Endodermal cell (in vitro differentiated cells): ENCODE results near the gene OR8J1. TPM values are rescaled to one million over a fixed set of nuclear protein-coding genes. Genes with fewer than 3 reads are reported as not detected.

Experiments used
- DNase-seq: peaks from one replicate; pipeline ENCODE4 v3.0.0-alpha.2; 2017
- H3K27ac ChIP-seq: 2 replicates; pipeline ENCODE4 v1.5.1; 2013; ENCODE audit warnings: mild to moderate bottlenecking, low read depth, low read length, moderate library complexity
- H3K27me3 ChIP-seq: 2 replicates; pipeline ENCODE4 v1.6.1; 2013; ENCODE audit warnings: mild to moderate bottlenecking, low read length, moderate library complexity; ENCODE audit not compliant: insufficient read depth, control insufficient read depth, poor library complexity, severe bottlenecking
- H3K36me3 ChIP-seq: 2 replicates; pipeline ENCODE4 v1.7.0; 2013; ENCODE audit warnings: mild to moderate bottlenecking, low read length, moderate library complexity; ENCODE audit not compliant: control insufficient read depth, insufficient read depth
- H3K4me1 ChIP-seq: one replicate; pipeline ENCODE4 v1.7.0; 2013; ENCODE audit warnings: low read length; ENCODE audit not compliant: control insufficient read depth, insufficient read depth
- H3K4me3 ChIP-seq: 2 replicates; pipeline ENCODE4 v1.5.1; 2013; ENCODE audit warnings: mild to moderate bottlenecking, low read length, moderate library complexity
- H3K9ac ChIP-seq: 2 replicates; pipeline ENCODE4 v1.6.1; 2013; ENCODE audit warnings: mild to moderate bottlenecking, low read length, moderate library complexity; ENCODE audit not compliant: poor library complexity, severe bottlenecking; ENCODE audit errors: extremely low read depth
- H3K9me3 ChIP-seq: 2 replicates; pipeline ENCODE4 v1.6.1; 2013; ENCODE audit warnings: mild to moderate bottlenecking, low read length, moderate library complexity; ENCODE audit not compliant: control insufficient read depth
- H3K27ac Mint-ChIP-seq: 2 replicates; pipeline ENCODE4 v1.8.0; 2020; ENCODE audit warnings: mixed read lengths
- H3K27me3 Mint-ChIP-seq: 2 replicates; pipeline ENCODE4 v1.8.0; 2021; ENCODE audit warnings: mild to moderate bottlenecking, mixed read lengths; ENCODE audit not compliant: insufficient read depth
- H3K36me3 Mint-ChIP-seq: 2 replicates; pipeline ENCODE4 v1.8.0; 2020; ENCODE audit warnings: low read depth, mixed read lengths
- H3K4me1 Mint-ChIP-seq: 2 replicates; pipeline ENCODE4 v1.8.0; 2020; ENCODE audit warnings: mixed read lengths
- H3K4me3 Mint-ChIP-seq: 2 replicates; pipeline ENCODE4 v1.8.0; 2020; ENCODE audit warnings: mild to moderate bottlenecking, moderate library complexity, mixed read lengths
- H3K9me3 Mint-ChIP-seq: 2 replicates; pipeline ENCODE4 v1.8.0; 2020; ENCODE audit warnings: mild to moderate bottlenecking, mixed read lengths
- CTCF ChIP-seq: fragments of 200-600 bp; sonication (generic); conservative IDR thresholded peaks from 2 replicates; pipeline ENCODE4 v1.5.0; 2021; ENCODE audit warnings: antibody characterized with exemption, mild to moderate bottlenecking
- WGBS, 2 experiments: methylation state at CpG; one replicate each; pipeline versions ENCODE4 v1.1.5 to v1.1.7; 2013; ENCODE audit warnings: missing lambda C conversion rate in 2 of 2, mixed read lengths in 1 of 2; ENCODE audit not compliant: insufficient coverage in 1 of 2, insufficient read length in 1 of 2; 5-methylcytosine and 5-hydroxymethylcytosine counted together
- total RNA-seq, 2 donors: library from RNA; stranded (reverse); fragmentation: NEBNext Ultra II Directional in 1 of 2; extraction: Animal tissue kit (Norgen Biotek cat#: 25700) in 1 of 2; gene quantifications; 2 replicates in 1 of 2; 3 replicates in 1 of 2; pipeline ENCODE4 v1.2.1, GENCODE V29; 2021

The OR8J1 gene
- total RNA-seq, 2 donors from 2014 or later, result not detected

- Histone ChIP-seq H3K9ac (no peak overlapping the region), H3K4me3 (no peak overlapping the region), H3K27ac (no peak overlapping the region), H3K27me3 (no peaks in the 10 kb centered on the region), H3K9me3 (peaks cover under 1% of the 10 kb centered on the region), H3K4me1 (no peaks in the 10 kb centered on the region), H3K36me3 (no peaks in the 10 kb centered on the region)
- H3K27ac Mint-ChIP-seq, result no peak overlapping the region
- WGBS, 2 experiments, result 95 to 100% methylated on average over 3 to 34 of the region's 34 CpGs
- H3K36me3 Mint-ChIP-seq, result no peaks in the 10 kb centered on the region
- H3K4me1 Mint-ChIP-seq, result no peaks in the 10 kb centered on the region
- no peak overlapping the region for H3K4me3 Mint-ChIP-seq
- no peak for DNase-seq
- TF ChIP-seq CTCF, result no peak
- no peaks in the 10 kb centered on the region for H3K27me3 Mint-ChIP-seq
- H3K9me3 Mint-ChIP-seq, result peaks cover under 1% of the 10 kb centered on the region
Measured at GRCh38 chr11:56331861-56332491, 22.1 kb upstream of the OR8J1 start.

GRCh38 chr11:56333156-56333555, 20.9 kb upstream of the OR8J1 start:
- Mint-ChIP-seq H3K4me1 (no peaks in the 10 kb centered on the region), H3K4me3 (no peak overlapping the region), H3K9me3 (no peaks in the 10 kb centered on the region), H3K27me3 (no peaks in the 10 kb centered on the region), H3K36me3 (no peaks in the 10 kb centered on the region), H3K27ac (no peak overlapping the region)
- no peaks in the 10 kb centered on the region for H3K9me3 ChIP-seq
- no peak overlapping the region for H3K4me3 ChIP-seq
- no peaks in the 10 kb centered on the region for H3K27me3 ChIP-seq
- DNase-seq, result no peak
- H3K9ac ChIP-seq, result no peak overlapping the region
- TF ChIP-seq CTCF, result no peak
- 89 to 93% methylated on average over 3 of the region's 3 CpGs for WGBS, 2 experiments
- H3K27ac ChIP-seq, result no peak overlapping the region
- H3K4me1 ChIP-seq, result no peaks in the 10 kb centered on the region
- H3K36me3 ChIP-seq, result no peaks in the 10 kb centered on the region

- H3K4me1 ChIP-seq, result no peaks in the 10 kb centered on the region
- no peak overlapping the region for H3K9ac ChIP-seq
- DNase-seq, result no peak
- peaks cover 10% of the 10 kb centered on the region for H3K9me3 Mint-ChIP-seq
- no peak overlapping the region for H3K27ac Mint-ChIP-seq
- no peaks in the 10 kb centered on the region for H3K27me3 Mint-ChIP-seq
- no peak overlapping the region for H3K4me3 ChIP-seq
- no peak overlapping the region for H3K27ac ChIP-seq
- no peak overlapping the region for H3K4me3 Mint-ChIP-seq
- no peaks in the 10 kb centered on the region for H3K27me3 ChIP-seq
- no peaks in the 10 kb centered on the region for H3K36me3 ChIP-seq
- H3K9me3 ChIP-seq, result peaks cover 5% of the 10 kb centered on the region
- H3K4me1 Mint-ChIP-seq, result peaks cover 10% of the 10 kb centered on the region
- TF ChIP-seq CTCF, result no peak
- no peaks in the 10 kb centered on the region for H3K36me3 Mint-ChIP-seq
Measured at GRCh38 chr11:56340289-56340688, 13.8 kb upstream of the OR8J1 start.
